Measurements from ENCODE around the gene FAM163A. TPM values are rescaled to one million over a fixed set of nuclear protein-coding genes. Genes with fewer than 3 reads are reported as not detected.

FAM163A gene
- total RNA-seq, 2 experiments from 2014 or later = not detected

DNA sequence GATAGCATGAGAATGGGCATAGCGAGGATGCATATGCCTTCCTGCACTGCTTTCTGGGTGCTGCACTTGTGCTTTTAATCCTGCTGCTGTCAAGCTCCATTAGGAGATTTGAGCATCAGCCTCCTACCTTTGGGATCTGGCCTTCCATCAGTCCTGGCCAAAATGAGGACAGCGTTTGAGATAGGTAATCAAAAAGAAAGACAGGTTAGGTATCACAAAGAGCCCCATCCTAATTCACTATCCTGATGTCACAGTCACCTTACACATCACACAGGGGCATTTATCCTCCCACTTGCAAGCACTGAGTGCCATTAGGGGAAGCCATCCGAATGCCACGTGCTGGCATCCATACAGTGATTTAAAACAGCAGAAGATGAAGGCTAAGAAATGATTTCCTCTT, 13.2 kb upstream of the FAM163A start:
- Mint-ChIP-seq H3K4me1 (ENCODE audit: low read depth) (no peaks in the 10 kb centered on the region), H3K27ac (no peak overlapping the region), H3K27me3 (ENCODE audit: low read depth) (peaks cover 14% of the 10 kb centered on the region), H3K36me3 (ENCODE audit: low read depth) (no peaks in the 10 kb centered on the region), H3K4me3 (no peak overlapping the region), H3K9me3 (ENCODE audit: insufficient read depth) (no peaks in the 10 kb centered on the region)
- no peak for ATAC-seq
- ChIA-PET POLR2A (no interaction called here), CTCF (interaction anchor here (2.0 to 8.5 kb wide), 3 partner anchors 24 to 85 kb away, joined by 9 to 31 read pairs (median 12); no protein-coding TSS in a partner anchor)
- no peak for DNase-seq

DNA sequence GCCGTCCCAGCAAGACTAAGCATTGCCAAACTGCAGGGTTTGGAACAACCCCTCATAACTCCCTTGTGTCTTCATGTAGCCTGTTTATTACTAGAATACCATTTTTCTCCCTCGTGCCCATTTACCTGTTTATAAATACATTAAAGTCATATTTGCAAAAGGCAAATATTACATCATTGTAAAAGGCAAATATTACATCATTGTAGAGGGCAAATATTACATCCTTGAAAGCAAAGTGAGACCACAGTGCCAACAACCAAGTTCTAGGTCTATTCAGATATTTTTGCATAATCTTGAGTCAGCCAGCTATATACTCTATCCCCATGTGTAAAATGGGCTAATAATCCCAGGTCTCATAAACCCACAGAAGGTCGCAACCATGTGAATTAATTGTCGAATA, 11.4 kb upstream of the FAM163A start:
- ChIA-PET CTCF (interaction anchor here (8.5 kb wide), 1 partner anchor 83 kb away, joined by 31 read pairs; no protein-coding TSS in a partner anchor), POLR2A (no interaction called here)
- H3K4me3 Mint-ChIP-seq = no peak overlapping the region
- H3K27ac Mint-ChIP-seq = no peak overlapping the region
- DNase-seq = no peak
- H3K36me3 Mint-ChIP-seq (ENCODE audit: low read depth) = no peaks in the 10 kb centered on the region
- H3K9me3 Mint-ChIP-seq (ENCODE audit: insufficient read depth) = no peaks in the 10 kb centered on the region
- no peak for ATAC-seq
- no peaks in the 10 kb centered on the region for H3K4me1 Mint-ChIP-seq (ENCODE audit: low read depth)
- H3K27me3 Mint-ChIP-seq (ENCODE audit: low read depth) = peaks cover 14% of the 10 kb centered on the region

DNA sequence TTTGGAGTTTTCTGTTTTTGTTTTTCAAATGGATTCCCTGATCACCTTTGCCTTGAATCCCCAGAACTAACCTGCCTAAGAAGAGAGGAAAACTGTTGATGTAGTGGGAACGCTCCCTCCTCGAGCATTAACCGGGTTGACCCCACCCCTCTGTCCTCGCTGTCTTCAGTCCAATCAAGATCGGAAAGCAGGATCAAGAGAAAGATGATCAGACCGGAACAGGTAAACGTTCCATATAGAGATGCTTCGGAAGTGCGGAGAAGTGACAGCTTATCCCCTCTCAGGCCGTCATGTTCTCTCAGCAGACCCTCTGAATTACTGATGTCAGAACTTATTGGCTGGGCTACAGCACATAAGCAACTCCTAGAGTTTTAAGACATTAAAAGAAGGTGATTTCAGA, 800 bp upstream of the FAM163A start:
- POLR2A ChIA-PET = no interaction called here
- DNase-seq (no peak), ATAC-seq (no peak)
- H3K36me3 Mint-ChIP-seq (ENCODE audit: low read depth) = no peaks in the 10 kb centered on the region
- no peak overlapping the region for H3K4me3 Mint-ChIP-seq
- H3K4me1 Mint-ChIP-seq (ENCODE audit: low read depth) = peaks cover 5% of the 10 kb centered on the region
- H3K9me3 Mint-ChIP-seq (ENCODE audit: insufficient read depth) = no peaks in the 10 kb centered on the region
- peaks cover 69% of the 10 kb centered on the region for H3K27me3 Mint-ChIP-seq (ENCODE audit: low read depth)
- no peak overlapping the region for H3K27ac Mint-ChIP-seq
- CTCF ChIA-PET = no interaction called here

- H3K9me3 Mint-ChIP-seq (ENCODE audit: insufficient read depth) = no peaks in the 10 kb centered on the region
- no peaks in the 10 kb centered on the region for H3K36me3 Mint-ChIP-seq (ENCODE audit: low read depth)
- H3K27ac Mint-ChIP-seq = no peak overlapping the region
- H3K4me3 Mint-ChIP-seq = no peak overlapping the region
- peaks cover 72% of the 10 kb centered on the region for H3K27me3 Mint-ChIP-seq (ENCODE audit: low read depth)
- ChIA-PET CTCF (no interaction called here), POLR2A (no interaction called here)
- ATAC-seq (peak; percentile 38), DNase-seq (no peak)
- peaks cover 5% of the 10 kb centered on the region for H3K4me1 Mint-ChIP-seq (ENCODE audit: low read depth)
Observed at GRCh38 chr1:179743679-179744400, 749 bp downstream of the FAM163A start.

- Mint-ChIP-seq H3K27me3 (ENCODE audit: low read depth) (peaks cover 71% of the 10 kb centered on the region), H3K36me3 (ENCODE audit: low read depth) (no peaks in the 10 kb centered on the region), H3K4me1 (ENCODE audit: low read depth) (peaks cover 5% of the 10 kb centered on the region), H3K9me3 (ENCODE audit: insufficient read depth) (no peaks in the 10 kb centered on the region), H3K27ac (no peak overlapping the region), H3K4me3 (no peak overlapping the region)
- DNase-seq = no peak
- ChIA-PET POLR2A (no interaction called here), CTCF (no interaction called here)
- no peak for ATAC-seq
Observed at GRCh38 chr1:179744401-179745130, 1.5 kb downstream of the FAM163A start.

- H3K4me1 Mint-ChIP-seq (ENCODE audit: low read depth) = peaks cover 5% of the 10 kb centered on the region
- H3K27ac Mint-ChIP-seq = no peak overlapping the region
- CTCF ChIA-PET = no interaction called here
- H3K36me3 Mint-ChIP-seq (ENCODE audit: low read depth) = no peaks in the 10 kb centered on the region
- H3K27me3 Mint-ChIP-seq (ENCODE audit: low read depth) = peaks cover 69% of the 10 kb centered on the region
- DNase-seq = no peak
- no peaks in the 10 kb centered on the region for H3K9me3 Mint-ChIP-seq (ENCODE audit: insufficient read depth)
- POLR2A ChIA-PET = no interaction called here
- no peak overlapping the region for H3K4me3 Mint-ChIP-seq
- ATAC-seq = no peak
Observed at GRCh38 chr1:179745131-179745611, 2.1 kb downstream of the FAM163A start.

GRCh38 chr1:179745743-179746142, 2.7 kb downstream of the FAM163A start:
- Mint-ChIP-seq H3K4me3 (no peak overlapping the region), H3K9me3 (ENCODE audit: insufficient read depth) (no peaks in the 10 kb centered on the region), H3K4me1 (ENCODE audit: low read depth) (peaks cover 5% of the 10 kb centered on the region), H3K27ac (no peak overlapping the region), H3K27me3 (ENCODE audit: low read depth) (peaks cover 67% of the 10 kb centered on the region), H3K36me3 (ENCODE audit: low read depth) (no peaks in the 10 kb centered on the region)
- no peak for DNase-seq
- ChIA-PET CTCF (interaction anchor here (0.6 kb wide), 1 partner anchor 74 kb away, joined by 4 read pairs; no protein-coding TSS in a partner anchor), POLR2A (no interaction called here)
- no peak for ATAC-seq

DNA sequence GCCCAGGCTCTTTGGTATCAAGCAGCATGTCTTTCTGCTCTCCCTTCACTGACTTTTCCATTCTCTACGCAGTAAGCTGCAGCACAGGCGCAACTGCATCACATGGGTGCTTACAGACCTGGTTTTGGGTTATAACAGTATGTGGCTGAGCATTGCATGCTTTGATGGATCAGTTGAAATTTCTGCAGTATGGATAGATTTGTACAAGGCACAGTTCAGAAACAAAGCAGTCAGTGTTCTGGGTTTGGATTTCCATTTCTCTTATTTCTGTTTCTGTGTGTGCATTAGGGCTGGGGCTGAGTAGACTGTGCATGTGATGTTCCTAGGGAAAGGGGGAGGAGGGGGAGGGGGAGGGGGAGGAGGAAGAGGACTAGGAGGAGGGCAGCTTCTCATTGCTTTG, 4.5 kb downstream of the FAM163A start:
- no peak for DNase-seq
- ATAC-seq = no peak
- Mint-ChIP-seq H3K9me3 (ENCODE audit: insufficient read depth) (no peaks in the 10 kb centered on the region), H3K4me3 (no peak overlapping the region), H3K27ac (no peak overlapping the region), H3K4me1 (ENCODE audit: low read depth) (peaks cover 5% of the 10 kb centered on the region), H3K36me3 (ENCODE audit: low read depth) (no peaks in the 10 kb centered on the region), H3K27me3 (ENCODE audit: low read depth) (peaks cover 59% of the 10 kb centered on the region)
- ChIA-PET CTCF (no interaction called here), POLR2A (no interaction called here)

DNA sequence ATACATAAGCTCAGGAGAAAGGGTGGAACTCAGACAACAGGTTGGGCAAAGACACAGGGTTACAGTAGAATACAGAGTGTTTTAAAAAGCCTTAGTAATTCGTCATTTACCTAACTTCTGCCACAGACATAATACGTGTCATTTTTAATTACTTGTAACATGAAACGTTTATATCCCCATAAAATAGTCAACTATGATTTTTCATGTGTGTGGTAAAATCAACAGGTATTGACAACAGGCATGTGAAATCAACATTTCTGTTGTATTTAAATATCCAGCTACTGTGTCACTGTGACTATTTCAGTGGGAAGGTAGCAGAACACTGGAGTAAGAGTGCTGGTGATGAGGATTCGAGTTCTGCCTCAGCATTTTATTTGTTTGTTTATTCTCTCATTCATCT, 5.7 kb downstream of the FAM163A start:
- ChIA-PET CTCF (interaction anchor here (0.8 kb wide), 1 partner anchor 59 kb away, joined by 3 read pairs; no protein-coding TSS in a partner anchor), POLR2A (no interaction called here)
- no peaks in the 10 kb centered on the region for H3K36me3 Mint-ChIP-seq (ENCODE audit: low read depth)
- H3K4me3 Mint-ChIP-seq = no peak overlapping the region
- ATAC-seq (no peak), DNase-seq (no peak)
- H3K4me1 Mint-ChIP-seq (ENCODE audit: low read depth) = no peaks in the 10 kb centered on the region
- no peak overlapping the region for H3K27ac Mint-ChIP-seq
- H3K9me3 Mint-ChIP-seq (ENCODE audit: insufficient read depth) = no peaks in the 10 kb centered on the region
- H3K27me3 Mint-ChIP-seq (ENCODE audit: low read depth) = peaks cover 59% of the 10 kb centered on the region

- DNase-seq (no peak), ATAC-seq (no peak)
- no peaks in the 10 kb centered on the region for H3K4me1 Mint-ChIP-seq (ENCODE audit: low read depth)
- H3K27ac Mint-ChIP-seq = no peak overlapping the region
- no peaks in the 10 kb centered on the region for H3K9me3 Mint-ChIP-seq (ENCODE audit: insufficient read depth)
- no peaks in the 10 kb centered on the region for H3K36me3 Mint-ChIP-seq (ENCODE audit: low read depth)
- no peak overlapping the region for H3K4me3 Mint-ChIP-seq
- H3K27me3 Mint-ChIP-seq (ENCODE audit: low read depth) = peaks cover 45% of the 10 kb centered on the region
- POLR2A ChIA-PET = no interaction called here
- CTCF ChIA-PET = no interaction called here
Observed at GRCh38 chr1:179750630-179751029, 7.5 kb downstream of the FAM163A start.

- no peak for ATAC-seq
- no peaks in the 10 kb centered on the region for H3K4me1 Mint-ChIP-seq (ENCODE audit: low read depth)
Observed at GRCh38 chr1:179753061-179753460, 10.0 kb downstream of the FAM163A start.

GRCh38 chr1:179754041-179754624, 11.0 kb downstream of the FAM163A start:
- ATAC-seq (no peak), DNase-seq (no peak)
- Mint-ChIP-seq H3K36me3 (ENCODE audit: low read depth) (no peaks in the 10 kb centered on the region), H3K27ac (no peak overlapping the region), H3K27me3 (ENCODE audit: low read depth) (peaks cover 18% of the 10 kb centered on the region), H3K9me3 (ENCODE audit: insufficient read depth) (no peaks in the 10 kb centered on the region), H3K4me1 (ENCODE audit: low read depth) (no peaks in the 10 kb centered on the region), H3K4me3 (no peak overlapping the region)
- CTCF ChIA-PET = no interaction called here
- POLR2A ChIA-PET = no interaction called here

More at GRCh38 chr1:179753061-179753460, 10.0 kb downstream of the FAM163A start:
- ChIA-PET CTCF (no interaction called here), POLR2A (no interaction called here)
- Mint-ChIP-seq H3K36me3 (ENCODE audit: low read depth) (no peaks in the 10 kb centered on the region), H3K4me3 (no peak overlapping the region), H3K27ac (no peak overlapping the region), H3K9me3 (ENCODE audit: insufficient read depth) (no peaks in the 10 kb centered on the region), H3K27me3 (ENCODE audit: low read depth) (peaks cover 25% of the 10 kb centered on the region)
- DNase-seq = no peak
